HG02884 (cell line): ENCODE measurements around the gene HMGCS2.

Experiments
- ATAC-seq: cut with Tn5 transposase; IDR thresholded peaks from one replicate; pipeline ENCODE4 v1.9.1; 2021; ENCODE audit warnings: mild to moderate bottlenecking, moderate library complexity; ENCODE audit not compliant: unreplicated experiment

Gene HMGCS2

GRCh38 chr1:119703666-119704450 is 64.8 kb downstream of the HMGCS2 start:
- ATAC-seq = no peak

- no peak for ATAC-seq
Measured at GRCh38 chr1:119702384-119702783, 66.3 kb downstream of the HMGCS2 start.

DNA sequence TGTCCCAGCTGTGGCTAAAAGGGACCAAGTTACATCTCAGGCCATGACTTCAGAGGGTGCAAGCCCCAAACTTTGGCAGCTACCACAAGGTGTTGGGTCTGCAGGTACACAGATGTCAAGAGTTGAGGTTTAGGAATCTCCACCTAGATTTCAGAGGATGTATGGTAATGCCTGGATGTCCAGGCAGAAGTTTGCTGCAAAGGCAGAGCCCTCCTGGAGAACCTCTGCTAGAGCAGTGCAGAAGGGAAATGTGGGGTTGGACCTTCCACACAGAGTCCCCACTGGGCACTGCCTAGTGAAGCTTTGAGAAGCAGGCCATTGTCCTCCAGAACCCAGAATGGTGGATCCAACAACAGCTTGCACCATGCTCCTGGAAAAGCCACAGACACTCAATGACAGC is 67.0 kb downstream of the HMGCS2 start:
- ATAC-seq = no peak

GRCh38 chr1:119700326-119700725 is 68.4 kb downstream of the HMGCS2 start:
- ATAC-seq = no peak
